Erythroblast (primary cell): ENCODE data around the gene ATP2B3.

Source experiments
- GATA1 ChIP-seq: IDR thresholded peaks from 2 replicates; pipeline ENCODE4 v1.6.1; 2011; ENCODE audit warnings: low read depth, mild to moderate bottlenecking, control low read depth, low read length, moderate library complexity
- POLR2A ChIP-seq: IDR thresholded peaks from 2 replicates; pipeline ENCODE4 v1.6.1; 2011; ENCODE audit warnings: mild to moderate bottlenecking, low read length

GRCh38 chrX:153631346-153631745 lies 113.9 kb downstream of the ATP2B3 start:
- TF ChIP-seq POLR2A = no peak
- no peak for TF ChIP-seq GATA1
